GM18868 (cell line): ENCODE measurements around the gene TLR1.
"Not testable (repeated sequence)": the region's sequence is repeated elsewhere in the genome, so short reads cannot be mapped to it uniquely, and the experiment has no call there.

Experiments used
- ATAC-seq: cut with Tn5 transposase; IDR thresholded peaks from one replicate; pipeline ENCODE4 v1.9.1; 2021; ENCODE audit warnings: mild to moderate bottlenecking, moderate library complexity; ENCODE audit not compliant: unreplicated experiment

TLR1 gene

DNA sequence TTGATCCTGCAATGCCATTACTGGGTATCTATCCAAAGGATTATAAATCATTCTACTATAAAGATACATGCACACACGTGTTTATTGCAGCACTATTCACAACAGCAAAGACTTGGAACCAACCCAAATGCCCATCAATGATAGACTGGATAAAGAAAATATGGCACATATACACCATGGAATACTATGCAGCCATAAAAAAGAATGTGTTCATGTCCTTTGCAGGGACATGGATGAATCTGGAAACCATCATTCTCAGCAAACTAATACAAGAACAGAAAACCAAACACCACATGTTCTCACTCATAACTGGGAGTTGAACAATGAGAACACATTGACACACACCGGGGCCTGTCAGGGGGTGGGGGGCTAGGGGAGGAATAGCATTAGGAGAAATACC, 26.7 kb downstream of the TLR1 start:
- not testable (repeated sequence) for ATAC-seq

- no peak for ATAC-seq
Measured at GRCh38 chr4:38775326-38775725, 29.3 kb downstream of the TLR1 start.

DNA sequence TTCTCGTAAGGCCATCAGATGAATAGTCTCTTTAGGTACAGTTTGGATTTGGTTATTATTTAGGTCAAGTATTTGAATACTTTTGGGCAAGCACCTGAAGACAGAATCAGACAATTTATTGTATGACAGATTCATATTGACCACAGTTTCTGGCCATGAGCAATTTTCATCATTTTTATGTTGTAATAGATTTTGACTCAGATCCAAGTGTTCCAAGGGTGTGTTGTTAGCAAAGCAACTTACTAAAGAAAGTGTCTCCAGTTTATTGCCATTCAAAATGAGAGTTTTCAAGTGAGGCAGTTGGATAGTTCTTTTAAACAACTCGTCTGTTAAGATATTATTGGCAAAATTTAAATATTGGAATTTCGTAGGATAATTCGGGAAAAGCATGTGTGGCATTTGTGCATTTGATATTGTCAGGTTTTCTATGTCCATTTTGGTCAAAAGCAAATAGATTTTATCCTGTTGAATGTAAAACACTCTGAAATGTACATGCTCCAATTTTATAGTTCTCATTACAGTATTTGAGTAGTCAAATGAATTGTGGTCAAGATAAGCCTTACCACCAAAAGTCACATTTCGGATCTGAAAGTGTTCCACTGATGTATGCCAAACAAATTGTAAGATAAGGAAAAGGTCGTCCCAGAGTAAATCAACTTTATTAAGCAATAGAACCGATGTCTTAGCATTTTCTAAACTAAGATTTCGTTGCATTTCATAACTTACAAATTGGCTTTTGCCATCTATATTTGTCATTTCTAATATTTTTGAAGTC, 30.2 kb downstream of the TLR1 start:
- ATAC-seq = no peak

DNA sequence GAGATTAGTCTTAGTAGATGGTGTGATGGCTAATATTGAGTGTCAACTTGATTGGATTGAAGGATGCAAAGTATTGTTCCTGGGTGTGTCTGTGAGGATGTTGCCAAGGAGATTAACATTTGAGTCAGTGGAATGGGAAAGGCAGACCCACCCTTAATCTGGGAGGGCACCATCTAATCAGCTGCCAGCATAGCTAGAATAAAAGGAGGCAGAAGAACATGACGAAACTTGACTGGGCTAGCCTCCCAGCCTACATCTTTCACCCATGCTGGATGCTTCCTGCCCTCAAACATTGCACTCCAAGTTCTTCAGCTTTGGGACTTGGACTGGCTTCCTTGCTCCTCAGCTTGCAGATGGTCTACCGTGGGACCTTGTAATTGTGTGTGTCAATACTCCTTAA, 34.3 kb downstream of the TLR1 start:
- not testable (repeated sequence) for ATAC-seq

- ATAC-seq = no peak
Measured at GRCh38 chr4:38769857-38770256, 34.7 kb downstream of the TLR1 start.

GRCh38 chr4:38769441-38769840, 35.1 kb downstream of the TLR1 start:
- peak; percentile 13 for ATAC-seq

DNA sequence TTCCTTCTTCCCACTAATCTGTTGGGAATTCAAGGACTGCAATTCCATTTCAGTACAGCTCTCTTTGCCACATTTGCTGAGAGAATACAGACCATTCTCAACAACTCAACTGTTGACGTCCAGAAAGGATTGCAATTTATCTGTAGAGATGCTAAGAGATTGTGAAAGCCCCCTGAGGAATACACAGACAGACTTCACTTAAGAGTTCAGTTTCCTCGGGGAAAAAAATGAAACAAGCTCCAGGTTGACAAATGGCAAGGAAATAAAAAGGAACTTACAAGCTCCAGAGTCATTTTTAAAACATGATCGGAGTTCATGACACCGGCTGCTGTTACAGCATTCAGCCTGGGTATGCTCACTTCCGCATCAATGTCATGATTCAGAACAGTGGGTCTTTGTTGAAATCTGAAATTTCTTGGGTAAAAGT, 35.6 kb downstream of the TLR1 start:
- ATAC-seq = peak; percentile 65

DNA sequence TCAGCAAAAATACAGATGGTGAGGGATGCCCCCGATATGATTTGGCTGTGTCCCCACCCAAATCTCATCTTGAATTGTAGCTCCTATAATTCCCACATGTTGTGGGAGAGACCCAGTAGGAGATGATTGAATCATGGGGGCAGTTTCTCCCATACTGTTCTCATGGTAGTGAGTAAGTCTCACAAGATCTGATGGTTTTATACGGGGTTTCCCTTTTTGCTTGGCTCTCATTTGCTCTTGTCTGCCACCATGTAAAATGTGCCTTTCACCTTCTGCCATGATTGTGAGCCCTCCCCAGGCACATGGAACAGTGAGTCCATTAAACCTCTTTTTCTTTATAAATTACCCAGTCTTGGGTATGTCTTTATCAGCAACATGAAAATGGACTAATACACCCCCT, 37.7 kb downstream of the TLR1 start:
- not testable (repeated sequence) for ATAC-seq

GRCh38 chr4:38765382-38765781, 39.2 kb downstream of the TLR1 start:
- ATAC-seq = no peak

GRCh38 chr4:38764277-38764676, 40.3 kb downstream of the TLR1 start:
- no peak for ATAC-seq

DNA sequence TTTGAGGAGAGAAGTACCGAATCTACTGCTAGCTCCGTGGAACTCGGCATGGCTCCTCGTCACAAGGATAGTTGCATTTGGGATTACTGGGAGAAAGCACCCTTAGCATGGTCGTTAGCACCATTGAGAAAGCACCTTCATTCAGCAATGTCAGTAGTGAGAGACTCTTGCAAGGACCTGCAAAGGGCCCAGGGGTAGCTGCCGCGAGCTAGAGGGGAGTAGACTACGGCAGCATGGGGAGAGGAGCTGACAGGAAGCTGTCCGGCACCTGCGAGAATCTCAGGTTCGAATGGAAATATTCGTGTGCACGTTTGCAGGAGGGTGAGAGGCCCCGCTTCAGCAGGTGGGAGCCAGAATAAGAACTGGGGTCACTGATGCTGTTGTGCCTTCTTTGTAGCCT, 42.0 kb downstream of the TLR1 start:
- peak; percentile 33 for ATAC-seq

DNA sequence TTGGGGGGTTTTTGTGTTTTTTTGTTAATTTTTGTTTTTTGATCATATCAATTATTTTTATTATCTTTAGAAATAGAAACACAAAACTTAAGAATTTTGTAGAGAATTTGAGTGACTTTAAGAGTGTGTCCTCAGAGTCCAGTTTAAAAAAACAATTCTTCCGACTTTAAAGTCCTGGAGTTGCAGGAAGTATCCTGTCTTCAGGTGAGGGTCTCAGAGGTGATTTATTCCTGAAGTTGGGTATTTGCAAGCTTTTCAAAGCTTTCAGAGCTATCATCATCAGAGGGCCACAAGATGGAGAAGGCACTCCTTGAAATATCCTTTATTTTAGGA, 44.8 kb downstream of the TLR1 start:
- ATAC-seq = no peak

DNA sequence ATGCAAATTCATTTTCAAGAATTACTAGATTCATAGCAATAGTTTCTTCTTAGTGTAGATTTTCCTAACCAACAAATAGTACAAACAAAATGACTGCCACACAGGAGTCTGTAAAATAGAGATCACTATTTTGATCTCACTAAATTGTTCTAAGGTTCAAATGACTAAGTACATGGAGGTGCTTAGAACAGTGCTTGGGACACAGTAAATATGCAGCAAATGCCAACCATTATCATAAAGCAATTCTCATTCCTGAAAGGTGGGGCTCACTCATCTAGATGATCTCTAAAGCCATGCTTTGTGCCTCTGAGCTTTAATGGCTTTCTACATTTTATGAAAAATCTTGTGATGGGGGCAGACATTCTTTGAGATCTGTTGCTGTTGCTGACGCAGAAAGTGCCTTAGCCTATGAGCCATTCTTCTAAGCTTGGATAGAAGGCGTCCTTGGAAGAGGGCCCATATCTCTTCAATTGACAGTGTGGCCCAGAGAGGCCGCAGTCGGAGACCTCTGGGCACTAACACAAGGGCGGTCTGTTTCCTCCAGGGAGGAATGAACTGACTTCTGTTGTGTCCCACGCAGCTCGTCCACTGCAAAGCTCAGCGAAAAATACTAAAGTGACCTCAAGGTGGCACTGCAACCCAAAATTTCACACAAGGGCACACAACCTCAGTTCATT, 45.3 kb downstream of the TLR1 start:
- ATAC-seq = no peak

GRCh38 chr4:38757945-38758600, 46.5 kb downstream of the TLR1 start:
- no peak for ATAC-seq

- ATAC-seq = no peak
Measured at GRCh38 chr4:38752941-38753806, 51.4 kb downstream of the TLR1 start.

DNA sequence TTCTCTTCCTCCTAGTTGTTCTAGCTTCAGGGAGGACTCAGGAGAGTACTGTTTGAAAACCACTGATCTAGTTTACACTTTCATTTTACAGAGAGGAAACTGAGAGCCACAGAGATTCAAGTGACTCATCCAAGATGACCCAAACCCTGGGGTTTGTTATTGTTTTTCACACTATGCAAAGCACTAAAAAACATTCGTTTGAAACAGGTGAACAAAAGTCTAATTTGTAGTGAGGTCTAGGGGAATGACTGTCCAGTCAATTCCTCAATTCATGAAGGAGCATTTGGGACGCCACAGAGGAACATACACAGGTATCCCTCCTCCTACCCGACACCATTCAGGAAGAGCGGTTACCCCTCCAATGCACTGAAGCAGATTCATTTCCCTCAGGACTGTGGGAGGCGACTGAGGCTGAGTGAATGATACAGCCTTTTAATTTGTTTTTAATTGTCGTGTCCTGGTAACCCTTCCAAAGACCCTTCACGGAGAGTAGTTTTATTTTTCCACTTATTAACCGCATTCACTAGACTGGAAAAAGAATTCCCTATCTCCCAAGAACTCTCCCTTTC, 52.1 kb downstream of the TLR1 start:
- ATAC-seq = peak; percentile 98

DNA sequence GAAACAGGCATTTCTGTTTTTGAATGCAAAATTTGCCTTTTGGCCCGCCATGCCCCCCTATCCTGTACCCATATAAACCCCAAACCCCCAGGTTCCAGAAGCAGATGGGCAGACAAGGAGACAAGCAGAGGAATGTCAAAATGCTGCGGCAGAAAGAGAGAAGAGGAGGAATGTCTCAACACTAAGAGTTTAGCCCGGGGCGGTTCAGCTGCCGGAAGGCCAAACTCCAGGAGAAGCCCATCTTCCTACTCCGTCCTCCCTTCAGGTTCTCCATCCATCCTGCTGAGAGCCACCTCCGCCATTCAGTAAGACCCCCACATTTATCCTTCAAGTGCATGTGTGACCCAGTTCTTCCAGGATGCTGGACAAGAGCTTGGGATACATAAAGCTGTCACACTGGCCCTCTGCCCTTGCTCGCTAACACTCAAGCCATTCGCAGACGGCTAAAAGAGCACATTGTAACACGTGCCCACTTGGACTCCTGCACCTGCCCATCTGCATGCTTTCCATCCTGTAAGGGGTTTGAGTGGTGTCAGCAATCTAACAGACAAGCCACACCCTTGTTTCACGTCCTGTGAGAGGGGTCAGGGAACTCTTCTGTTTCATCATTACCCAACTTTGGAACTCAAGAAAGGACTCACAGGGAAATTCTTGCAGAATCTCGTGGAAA, 53.1 kb downstream of the TLR1 start:
- no peak for ATAC-seq

DNA sequence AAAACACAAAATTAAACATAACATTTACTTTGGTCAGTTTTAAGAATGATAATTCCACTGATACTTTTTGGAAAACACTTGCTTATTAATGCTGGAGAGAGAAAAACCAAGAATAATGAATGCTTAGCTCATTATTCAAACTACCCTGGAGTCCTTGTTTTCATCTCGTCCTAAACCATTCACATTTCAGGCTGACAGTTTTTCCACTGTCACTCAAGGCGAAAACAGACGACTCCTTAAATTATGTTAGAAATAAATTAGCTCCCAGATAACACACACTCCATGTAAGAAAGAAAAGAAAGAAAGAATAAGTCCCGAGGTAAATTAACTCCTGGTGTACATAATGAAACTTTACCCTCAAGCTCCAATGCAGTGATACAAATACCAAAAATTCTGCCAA, 55.3 kb downstream of the TLR1 start:
- no peak for ATAC-seq

GRCh38 chr4:38747629-38748028, 57.0 kb downstream of the TLR1 start:
- no peak for ATAC-seq
